ENCODE results near the gene RNU6-1.

Gene RNU6-1

DNA sequence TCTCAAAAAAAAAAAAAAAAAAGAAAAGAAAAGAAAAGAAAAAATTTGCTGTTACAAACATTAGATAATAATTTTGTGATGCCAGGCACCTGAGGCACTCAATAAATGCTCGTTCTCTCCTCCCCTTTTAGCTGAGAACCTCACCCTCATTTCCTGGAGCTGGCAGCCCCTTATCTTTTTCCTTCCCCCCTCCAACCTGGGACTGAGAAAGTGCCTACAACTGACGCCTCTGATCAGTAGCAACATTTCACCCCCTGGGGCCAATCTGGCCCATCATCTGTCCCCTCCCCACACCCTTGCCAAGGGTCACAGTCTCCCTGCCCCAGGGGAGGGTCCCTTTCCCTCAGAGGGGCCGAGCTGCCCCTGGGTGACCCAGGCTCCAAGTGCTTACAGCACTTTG lies 12.6 kb upstream of the RNU6-1 start:
- Histone ChIP-seq H3K27ac (no peak overlapping the region), H3K36me3 (ENCODE audit: insufficient read depth, low read length) (no peaks in the 10 kb centered on the region), H3K9me3 (ENCODE audit: low read depth, low read length) (no peaks in the 10 kb centered on the region), H3K4me3 (no peak overlapping the region), H3K9ac (ENCODE audit: insufficient read length) (no peak overlapping the region)
- no peak for DNase-seq (ENCODE audit: low read depth, low spot score)
- TF ChIP-seq EZH2 (IDR thresholded peaks at IDR 0.05) (no peak), POLR2AphosphoS5 (IDR thresholded peaks at IDR 0.05; ENCODE audit: borderline replicate concordance, low read depth, low read length) (no peak), FOXP2 (optimal IDR thresholded peaks at IDR 0.05; ENCODE audit: control extremely low read depth, extremely low read length, insufficient read depth) (no peak)

DNA sequence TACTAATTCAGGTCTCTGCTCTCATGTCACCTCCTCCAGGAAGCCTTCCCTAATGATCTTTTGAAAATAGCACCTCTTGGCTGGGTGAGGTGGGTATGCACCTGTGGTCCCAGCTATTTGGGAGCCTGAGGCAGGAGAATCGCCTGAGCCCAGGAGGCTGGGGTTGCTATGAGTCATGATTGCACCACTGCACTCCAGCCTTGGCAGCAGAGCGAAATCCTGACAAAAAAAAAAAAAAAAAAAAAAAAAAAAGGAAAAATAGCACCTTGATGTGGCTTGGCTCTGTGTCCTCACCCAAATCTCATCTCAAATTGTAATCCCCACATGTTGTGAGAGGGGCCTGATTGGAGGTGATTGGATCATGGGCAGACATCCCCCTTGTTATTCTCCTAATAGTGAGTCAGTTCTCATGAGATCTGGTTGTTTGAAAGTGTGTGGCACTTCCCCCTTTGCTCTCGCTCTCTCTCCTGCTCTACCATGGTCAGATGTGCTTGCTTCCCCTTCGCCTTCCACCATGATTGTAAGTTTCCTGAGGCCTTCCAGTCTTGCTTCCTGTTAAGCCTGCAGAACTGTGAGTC lies 11.2 kb upstream of the RNU6-1 start:
- Histone ChIP-seq H3K9me3 (ENCODE audit: low read depth, low read length) (no peaks in the 10 kb centered on the region), H3K36me3 (ENCODE audit: insufficient read depth, low read length) (no peaks in the 10 kb centered on the region), H3K9ac (ENCODE audit: insufficient read length) (no peak overlapping the region), H3K4me3 (no peak overlapping the region), H3K27ac (no peak overlapping the region)
- no peak for DNase-seq (ENCODE audit: low read depth, low spot score)
- TF ChIP-seq POLR2AphosphoS5 (IDR thresholded peaks at IDR 0.05; ENCODE audit: borderline replicate concordance, low read depth, low read length), result no peak
- TF ChIP-seq EZH2 (IDR thresholded peaks at IDR 0.05), result no peak
- no peak for TF ChIP-seq FOXP2 (optimal IDR thresholded peaks at IDR 0.05; ENCODE audit: control extremely low read depth, extremely low read length, insufficient read depth)

DNA sequence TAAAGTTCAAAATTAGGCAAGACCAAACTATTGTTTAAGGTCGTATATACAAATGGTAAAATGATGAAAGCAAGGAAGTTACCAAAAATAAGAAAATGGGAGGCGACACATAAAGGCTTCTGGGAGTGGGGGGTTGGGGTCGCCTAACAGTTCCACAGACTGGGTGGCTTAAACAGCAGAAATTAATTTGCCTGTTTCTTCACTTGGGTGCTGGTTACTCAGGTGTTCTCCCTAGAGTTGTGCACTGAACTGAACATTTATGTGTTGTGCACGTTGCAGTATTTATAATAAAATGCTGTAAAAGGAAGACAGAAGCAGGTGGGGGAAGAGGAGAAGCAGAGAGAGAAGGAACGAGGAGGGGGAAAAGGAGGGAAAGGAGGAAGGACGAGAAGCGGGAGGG lies 10.5 kb upstream of the RNU6-1 start:
- Histone ChIP-seq H3K36me3 (ENCODE audit: insufficient read depth, low read length) (no peaks in the 10 kb centered on the region), H3K9ac (ENCODE audit: insufficient read length) (no peak overlapping the region), H3K4me3 (no peak overlapping the region), H3K27ac (no peak overlapping the region), H3K9me3 (ENCODE audit: low read depth, low read length) (no peaks in the 10 kb centered on the region)
- no peak for DNase-seq (ENCODE audit: low read depth, low spot score)
- TF ChIP-seq POLR2AphosphoS5 (IDR thresholded peaks at IDR 0.05; ENCODE audit: borderline replicate concordance, low read depth, low read length), result no peak
- no peak for TF ChIP-seq FOXP2 (optimal IDR thresholded peaks at IDR 0.05; ENCODE audit: control extremely low read depth, extremely low read length, insufficient read depth)
- TF ChIP-seq EZH2 (IDR thresholded peaks at IDR 0.05), result no peak

DNA sequence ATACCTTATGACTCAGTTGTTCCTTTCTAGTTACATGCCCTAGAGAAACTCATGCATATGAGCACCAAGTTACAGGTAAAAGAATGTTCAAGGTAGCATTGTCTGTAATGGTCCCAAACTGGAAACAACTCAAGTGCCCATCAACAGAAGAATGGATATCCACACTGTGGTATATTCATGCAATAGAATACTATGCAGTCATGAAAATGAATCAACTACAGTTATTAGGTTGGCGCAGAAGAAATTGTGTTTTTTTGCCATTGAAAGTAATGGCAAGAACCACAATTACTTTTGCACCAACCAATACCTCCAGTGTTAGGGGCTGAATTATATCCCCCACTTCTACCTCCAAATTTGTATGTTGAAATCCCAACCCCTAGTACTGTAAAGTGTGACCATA lies 9.7 kb upstream of the RNU6-1 start:
- H3K36me3 ChIP-seq (ENCODE audit: insufficient read depth, low read length), result no peaks in the 10 kb centered on the region
- DNase-seq (ENCODE audit: low read depth, low spot score), result no peak
- no peak overlapping the region for H3K27ac ChIP-seq
- no peaks in the 10 kb centered on the region for H3K9me3 ChIP-seq (ENCODE audit: low read depth, low read length)
- TF ChIP-seq EZH2 (IDR thresholded peaks at IDR 0.05) (no peak), POLR2AphosphoS5 (IDR thresholded peaks at IDR 0.05; ENCODE audit: borderline replicate concordance, low read depth, low read length) (no peak), FOXP2 (optimal IDR thresholded peaks at IDR 0.05; ENCODE audit: control extremely low read depth, extremely low read length, insufficient read depth) (no peak)
- no peak overlapping the region for H3K9ac ChIP-seq (ENCODE audit: insufficient read length)
- no peak overlapping the region for H3K4me3 ChIP-seq

DNA sequence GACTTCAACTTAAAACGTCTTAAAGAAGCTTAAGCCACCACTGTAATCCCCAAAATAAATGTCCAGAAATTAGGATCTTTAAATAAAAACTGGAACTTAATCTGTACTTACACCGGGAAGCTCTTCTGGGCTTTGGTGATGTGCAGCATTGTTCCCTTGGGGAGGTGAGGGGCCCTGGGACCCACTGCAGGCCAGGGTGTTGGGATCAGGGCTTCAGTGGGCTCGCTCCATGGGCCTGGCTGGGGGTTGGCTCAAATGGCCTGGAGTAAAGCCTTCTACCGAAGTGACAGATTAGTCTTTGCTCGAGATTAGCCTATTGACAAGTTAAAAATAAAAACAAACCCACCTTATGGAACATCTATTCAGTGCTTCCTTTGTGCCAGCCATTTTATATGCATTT lies 6.1 kb upstream of the RNU6-1 start:
- DNase-seq (ENCODE audit: low read depth, low spot score), result no peak
- Histone ChIP-seq H3K27ac (no peak overlapping the region), H3K4me3 (no peak overlapping the region), H3K36me3 (ENCODE audit: insufficient read depth, low read length) (no peaks in the 10 kb centered on the region), H3K9me3 (ENCODE audit: low read depth, low read length) (no peaks in the 10 kb centered on the region), H3K9ac (ENCODE audit: insufficient read length) (no peak overlapping the region)
- TF ChIP-seq FOXP2 (optimal IDR thresholded peaks at IDR 0.05; ENCODE audit: control extremely low read depth, extremely low read length, insufficient read depth), result no peak
- TF ChIP-seq POLR2AphosphoS5 (IDR thresholded peaks at IDR 0.05; ENCODE audit: borderline replicate concordance, low read depth, low read length), result no peak
- TF ChIP-seq EZH2 (IDR thresholded peaks at IDR 0.05), result no peak

DNA sequence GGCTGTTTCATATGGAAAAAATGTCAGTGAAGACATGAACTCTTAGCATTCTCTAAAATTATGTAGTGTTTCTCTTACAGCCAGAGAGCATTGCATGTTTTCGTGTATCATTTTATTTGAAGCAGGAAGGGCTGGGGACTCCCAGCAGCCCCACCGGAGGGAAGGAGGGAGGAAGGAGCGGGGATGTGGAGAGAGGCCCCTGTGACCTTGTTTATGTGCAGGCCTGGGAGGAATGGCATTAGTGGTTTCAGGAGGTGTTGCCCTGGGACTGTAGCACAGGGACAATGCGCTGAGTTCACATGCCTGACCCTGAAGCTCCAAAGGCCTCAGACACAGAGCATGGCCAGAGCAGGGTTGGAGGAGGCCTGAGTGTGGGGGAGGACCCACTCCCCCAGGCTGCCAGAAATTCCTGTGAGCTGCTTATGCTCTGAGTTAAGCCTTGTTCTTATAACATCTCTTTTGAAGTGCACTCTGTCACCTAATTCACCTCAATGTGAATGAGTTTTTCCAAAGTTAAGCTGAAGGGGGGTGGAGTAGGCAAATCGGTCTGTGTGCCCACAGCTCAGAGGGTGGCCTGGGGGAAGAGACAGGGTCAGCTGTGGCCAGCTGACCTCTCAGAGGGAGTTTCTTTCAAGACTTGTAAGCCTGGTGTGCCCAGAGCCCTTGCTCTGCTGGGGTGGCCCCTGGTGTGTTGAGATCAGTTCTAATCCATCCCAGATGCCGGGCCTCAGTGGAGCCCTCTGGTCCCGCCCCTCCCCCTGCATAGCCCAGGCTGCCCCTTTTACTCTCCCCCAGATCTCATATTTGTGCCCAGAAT lies 3.9 kb upstream of the RNU6-1 start:
- TF ChIP-seq FOXP2 (optimal IDR thresholded peaks at IDR 0.05; ENCODE audit: control extremely low read depth, extremely low read length, insufficient read depth), result no peak
- TF ChIP-seq POLR2AphosphoS5 (IDR thresholded peaks at IDR 0.05; ENCODE audit: borderline replicate concordance, low read depth, low read length), result no peak
- TF ChIP-seq EZH2 (IDR thresholded peaks at IDR 0.05), result no peak
- H3K9me3 ChIP-seq (ENCODE audit: low read depth, low read length), result no peaks in the 10 kb centered on the region
- no peaks in the 10 kb centered on the region for H3K36me3 ChIP-seq (ENCODE audit: insufficient read depth, low read length)
- no peak for DNase-seq (ENCODE audit: low read depth, low spot score)
- no peak overlapping the region for H3K27ac ChIP-seq
- H3K9ac ChIP-seq (ENCODE audit: insufficient read length), result no peak overlapping the region
- H3K4me3 ChIP-seq, result no peak overlapping the region

DNA sequence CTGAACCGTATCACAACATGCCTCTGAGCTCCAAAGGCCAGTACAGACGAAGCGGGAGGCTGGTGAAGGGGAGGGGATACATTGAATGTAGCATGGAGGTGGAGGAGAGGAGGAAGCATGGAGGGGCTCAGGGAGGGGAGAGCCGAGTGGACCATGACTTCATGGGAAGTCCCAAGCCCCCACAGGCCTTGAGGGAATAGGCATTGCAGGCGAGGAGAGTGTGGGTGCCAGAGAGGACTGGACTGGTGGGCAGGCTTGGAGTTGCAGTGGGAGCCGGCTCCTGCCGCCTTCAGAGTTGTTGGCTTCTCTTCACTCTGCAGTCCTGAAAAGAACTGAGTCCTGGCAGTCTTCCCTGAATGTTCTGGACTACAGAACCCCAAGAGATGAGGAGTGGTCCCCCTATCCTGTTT lies 3.3 kb upstream of the RNU6-1 start:
- no peak overlapping the region for H3K9ac ChIP-seq (ENCODE audit: insufficient read length)
- H3K36me3 ChIP-seq (ENCODE audit: insufficient read depth, low read length), result no peaks in the 10 kb centered on the region
- no peaks in the 10 kb centered on the region for H3K9me3 ChIP-seq (ENCODE audit: low read depth, low read length)
- no peak for DNase-seq (ENCODE audit: low read depth, low spot score)
- H3K27ac ChIP-seq, result no peak overlapping the region
- no peak for TF ChIP-seq EZH2 (IDR thresholded peaks at IDR 0.05)
- TF ChIP-seq POLR2AphosphoS5 (IDR thresholded peaks at IDR 0.05; ENCODE audit: borderline replicate concordance, low read depth, low read length), result no peak
- TF ChIP-seq FOXP2 (optimal IDR thresholded peaks at IDR 0.05; ENCODE audit: control extremely low read depth, extremely low read length, insufficient read depth), result no peak
- H3K4me3 ChIP-seq, result no peak overlapping the region

DNA sequence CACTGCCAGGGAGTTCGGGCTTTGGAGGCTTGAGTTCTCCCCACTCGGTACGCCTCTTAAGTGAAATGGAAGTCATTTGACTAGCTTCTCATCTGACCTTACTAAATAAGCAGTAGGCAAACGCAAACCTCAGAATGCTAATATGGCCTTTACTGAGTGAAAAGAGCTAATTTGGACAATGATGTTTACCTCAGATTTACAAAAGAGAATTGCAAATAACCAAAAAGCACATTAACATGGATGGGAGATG lies 1.6 kb upstream of the RNU6-1 start:
- Histone ChIP-seq H3K36me3 (ENCODE audit: insufficient read depth, low read length) (no peaks in the 10 kb centered on the region), H3K4me3 (peak overlapping the region; percentile 92), H3K9me3 (ENCODE audit: low read depth, low read length) (no peaks in the 10 kb centered on the region), H3K9ac (ENCODE audit: insufficient read length) (no peak overlapping the region), H3K27ac (no peak overlapping the region)
- no peak for DNase-seq (ENCODE audit: low read depth, low spot score)
- TF ChIP-seq POLR2AphosphoS5 (IDR thresholded peaks at IDR 0.05; ENCODE audit: borderline replicate concordance, low read depth, low read length), result no peak
- TF ChIP-seq FOXP2 (optimal IDR thresholded peaks at IDR 0.05; ENCODE audit: control extremely low read depth, extremely low read length, insufficient read depth), result no peak
- no peak for TF ChIP-seq EZH2 (IDR thresholded peaks at IDR 0.05)

All from SK-N-MC (cell line).